Measurements from ENCODE around the gene TWIST2.

DNA sequence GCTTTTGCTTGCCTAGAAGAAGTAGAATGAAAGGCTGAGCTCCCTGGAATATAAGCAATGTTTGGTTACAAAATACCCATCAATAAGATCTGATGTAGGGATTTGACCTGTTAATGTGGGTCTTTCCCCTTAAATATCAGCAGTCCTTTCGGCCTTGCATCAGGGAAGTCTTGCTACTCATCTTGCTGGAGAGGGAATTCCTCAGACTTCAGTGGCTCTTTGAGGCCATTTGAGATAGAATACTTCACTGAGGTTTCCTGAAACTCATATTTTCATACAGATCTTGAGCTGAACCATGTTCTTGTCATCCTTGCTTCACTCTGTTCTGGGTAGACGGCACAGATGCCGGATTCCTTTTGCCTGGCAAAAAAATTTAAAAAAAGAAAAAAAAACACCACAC, 3.9 kb downstream of the TWIST2 start:
- TF ChIP-seq, protein P1, sequence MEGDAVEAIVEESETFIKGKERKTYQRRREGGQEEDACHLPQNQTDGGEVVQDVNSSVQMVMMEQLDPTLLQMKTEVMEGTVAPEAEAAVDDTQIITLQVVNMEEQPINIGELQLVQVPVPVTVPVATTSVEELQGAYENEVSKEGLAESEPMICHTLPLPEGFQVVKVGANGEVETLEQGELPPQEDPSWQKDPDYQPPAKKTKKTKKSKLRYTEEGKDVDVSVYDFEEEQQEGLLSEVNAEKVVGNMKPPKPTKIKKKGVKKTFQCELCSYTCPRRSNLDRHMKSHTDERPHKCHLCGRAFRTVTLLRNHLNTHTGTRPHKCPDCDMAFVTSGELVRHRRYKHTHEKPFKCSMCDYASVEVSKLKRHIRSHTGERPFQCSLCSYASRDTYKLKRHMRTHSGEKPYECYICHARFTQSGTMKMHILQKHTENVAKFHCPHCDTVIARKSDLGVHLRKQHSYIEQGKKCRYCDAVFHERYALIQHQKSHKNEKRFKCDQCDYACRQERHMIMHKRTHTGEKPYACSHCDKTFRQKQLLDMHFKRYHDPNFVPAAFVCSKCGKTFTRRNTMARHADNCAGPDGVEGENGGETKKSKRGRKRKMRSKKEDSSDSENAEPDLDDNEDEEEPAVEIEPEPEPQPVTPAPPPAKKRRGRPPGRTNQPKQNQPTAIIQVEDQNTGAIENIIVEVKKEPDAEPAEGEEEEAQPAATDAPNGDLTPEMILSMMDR (IDR thresholded peaks at IDR 0.05; ENCODE audit: low read length) = no peak
- TF ChIP-seq EZH2 (optimal IDR thresholded peaks at IDR 0.05; ENCODE audit: low read depth, low read length) (no peak), EZH2phosphoT487 (IDR thresholded peaks at IDR 0.05; ENCODE audit: low read length) (no peak)
